ENCODE data around the gene WIZ.
A peak's percentile ranks its signal among the peaks of the same experiment; 100 is the strongest.

WIZ gene

GRCh38 chr19:15448778-15449619, 757 bp downstream of the WIZ start:
- H3K27me3 ChIP-seq (replicated peaks; ENCODE audit: control insufficient read depth, insufficient read depth, low read length) = peaks cover 2% of the 10 kb centered on the region
- DNase-seq (ENCODE audit: low read depth) = no peak
- peak overlapping the region; percentile 76 for H3K9ac ChIP-seq (ENCODE audit: low read length)
- H3K9me3 ChIP-seq (ENCODE audit: control insufficient read depth, low read length) = no peaks in the 10 kb centered on the region
- peak overlapping the region; percentile 81 for H3K4me3 ChIP-seq (ENCODE audit: low read length)
- no peaks in the 10 kb centered on the region for H3K36me3 ChIP-seq (ENCODE audit: control insufficient read depth, insufficient read depth, low read length, severe bottlenecking)
- H3K4me1 ChIP-seq (ENCODE audit: control insufficient read depth, insufficient read depth, low read length) = peaks cover 16% of the 10 kb centered on the region

DNA sequence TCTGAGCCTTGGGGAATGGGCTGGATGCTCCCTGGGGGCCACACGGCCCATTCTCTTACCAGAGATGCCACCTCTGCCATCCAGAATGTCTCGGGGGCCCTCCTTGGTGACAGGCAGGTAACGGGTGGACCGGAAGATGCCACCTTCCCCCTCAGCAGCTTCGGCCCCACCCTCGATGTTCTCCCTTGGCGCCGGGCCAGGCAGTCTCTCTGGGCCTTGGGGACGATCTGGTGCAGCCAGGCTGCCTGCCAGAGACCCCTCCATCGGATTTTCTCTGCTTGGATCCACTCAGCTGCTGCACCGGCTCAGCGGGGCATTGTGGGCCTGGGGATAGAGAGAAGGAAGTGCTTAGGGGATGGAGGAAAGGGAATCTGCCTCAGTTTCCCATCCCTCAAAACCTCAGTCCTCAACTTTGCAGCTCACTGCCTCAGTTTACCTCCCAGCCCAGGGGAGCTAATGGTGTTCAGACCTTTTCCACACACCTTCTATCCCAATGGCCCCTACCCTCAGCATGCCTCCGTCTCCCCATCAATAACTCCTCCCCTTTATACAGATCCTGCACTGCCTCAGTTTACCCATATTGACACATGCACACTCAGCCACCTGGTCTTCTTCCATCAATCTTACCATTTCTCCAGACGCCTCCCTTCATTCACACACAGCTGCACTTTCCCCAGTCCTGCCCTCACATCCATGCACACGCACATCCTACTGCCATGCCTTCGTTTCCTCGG, 1.5 kb downstream of the WIZ start:
- H3K9me3 ChIP-seq (ENCODE audit: control insufficient read depth, low read length) = no peaks in the 10 kb centered on the region
- no peaks in the 10 kb centered on the region for H3K27me3 ChIP-seq (replicated peaks; ENCODE audit: control insufficient read depth, insufficient read depth, low read length)
- H3K36me3 ChIP-seq (ENCODE audit: control insufficient read depth, insufficient read depth, low read length, severe bottlenecking) = no peaks in the 10 kb centered on the region
- DNase-seq (ENCODE audit: low read depth) = no peak
- no peak overlapping the region for H3K9ac ChIP-seq (ENCODE audit: low read length)
- H3K4me1 ChIP-seq (ENCODE audit: control insufficient read depth, insufficient read depth, low read length) = peaks cover 16% of the 10 kb centered on the region
- no peak overlapping the region for H3K4me3 ChIP-seq (ENCODE audit: low read length)

DNA sequence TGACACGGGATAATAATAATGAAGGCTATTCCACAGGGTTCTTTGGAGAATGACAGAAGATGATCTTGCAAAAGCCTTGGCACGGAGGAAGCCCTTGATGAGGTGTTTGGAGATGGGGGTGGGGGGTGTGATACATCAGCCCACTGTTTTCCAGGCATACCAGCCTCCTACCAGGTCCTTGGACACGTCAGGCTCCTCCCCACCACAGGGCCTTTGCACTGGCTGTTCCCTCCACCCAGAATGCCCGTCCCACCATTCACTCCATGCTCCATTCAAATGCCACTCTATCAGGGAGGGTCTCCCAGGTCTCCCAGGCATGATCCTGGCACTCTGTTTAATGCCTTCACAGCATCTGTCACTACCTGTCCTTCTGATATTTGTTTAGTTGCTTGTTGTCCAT, 2.7 kb downstream of the WIZ start:
- Histone ChIP-seq H3K36me3 (ENCODE audit: control insufficient read depth, insufficient read depth, low read length, severe bottlenecking) (no peaks in the 10 kb centered on the region), H3K4me1 (ENCODE audit: control insufficient read depth, insufficient read depth, low read length) (peaks cover 10% of the 10 kb centered on the region), H3K9ac (ENCODE audit: low read length) (no peak overlapping the region), H3K4me3 (ENCODE audit: low read length) (no peak overlapping the region), H3K9me3 (ENCODE audit: control insufficient read depth, low read length) (no peaks in the 10 kb centered on the region), H3K27me3 (replicated peaks; ENCODE audit: control insufficient read depth, insufficient read depth, low read length) (no peaks in the 10 kb centered on the region)
- DNase-seq (ENCODE audit: low read depth) = no peak

GRCh38 chr19:15445807-15446376, 3.9 kb downstream of the WIZ start:
- Histone ChIP-seq H3K36me3 (ENCODE audit: control insufficient read depth, insufficient read depth, low read length, severe bottlenecking) (no peaks in the 10 kb centered on the region), H3K4me3 (ENCODE audit: low read length) (no peak overlapping the region), H3K27me3 (replicated peaks; ENCODE audit: control insufficient read depth, insufficient read depth, low read length) (no peaks in the 10 kb centered on the region), H3K9me3 (ENCODE audit: control insufficient read depth, low read length) (no peaks in the 10 kb centered on the region), H3K4me1 (ENCODE audit: control insufficient read depth, insufficient read depth, low read length) (peaks cover 10% of the 10 kb centered on the region), H3K9ac (ENCODE audit: low read length) (no peak overlapping the region)
- no peak for DNase-seq (ENCODE audit: low read depth)

- Histone ChIP-seq H3K9ac (ENCODE audit: low read length) (no peak overlapping the region), H3K9me3 (ENCODE audit: control insufficient read depth, low read length) (no peaks in the 10 kb centered on the region), H3K4me1 (ENCODE audit: control insufficient read depth, insufficient read depth, low read length) (peaks cover 10% of the 10 kb centered on the region), H3K27me3 (replicated peaks; ENCODE audit: control insufficient read depth, insufficient read depth, low read length) (no peaks in the 10 kb centered on the region), H3K36me3 (ENCODE audit: control insufficient read depth, insufficient read depth, low read length, severe bottlenecking) (no peaks in the 10 kb centered on the region), H3K4me3 (ENCODE audit: low read length) (no peak overlapping the region)
- no peak for DNase-seq (ENCODE audit: low read depth)
These were observed 4.5 kb downstream of the WIZ start for GRCh38 chr19:15445227-15445605.

- no peak for DNase-seq (ENCODE audit: low read depth)
- no peaks in the 10 kb centered on the region for H3K27me3 ChIP-seq (replicated peaks; ENCODE audit: control insufficient read depth, insufficient read depth, low read length)
These were observed 5.1 kb downstream of the WIZ start for GRCh38 chr19:15444505-15445226.

DNA sequence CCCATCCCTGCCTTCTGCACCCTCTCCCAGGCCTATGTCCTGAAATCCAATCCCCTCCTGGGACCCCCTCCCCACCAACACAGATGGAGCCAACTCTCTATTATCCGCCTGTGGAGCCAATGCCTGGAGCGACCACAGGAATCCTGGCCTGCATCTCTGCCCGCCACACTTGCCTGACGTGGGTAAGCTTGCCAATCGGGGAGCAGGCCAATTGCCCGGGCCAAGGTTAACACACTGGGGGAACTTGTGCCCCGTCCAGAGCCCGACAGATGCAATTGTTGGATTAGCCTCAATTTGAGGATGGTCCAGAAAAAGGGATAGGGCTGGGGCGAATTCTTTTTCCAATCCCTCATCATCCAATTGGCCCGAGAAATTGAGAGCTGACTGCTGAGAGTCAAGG, 5.9 kb downstream of the WIZ start:
- Histone ChIP-seq H3K4me3 (ENCODE audit: low read length) (no peak overlapping the region), H3K9ac (ENCODE audit: low read length) (no peak overlapping the region), H3K36me3 (ENCODE audit: control insufficient read depth, insufficient read depth, low read length, severe bottlenecking) (no peaks in the 10 kb centered on the region), H3K27me3 (replicated peaks; ENCODE audit: control insufficient read depth, insufficient read depth, low read length) (no peaks in the 10 kb centered on the region), H3K4me1 (ENCODE audit: control insufficient read depth, insufficient read depth, low read length) (peaks cover 6% of the 10 kb centered on the region), H3K9me3 (ENCODE audit: control insufficient read depth, low read length) (no peaks in the 10 kb centered on the region)
- no peak for DNase-seq (ENCODE audit: low read depth)

More at GRCh38 chr19:15444505-15445226, 5.1 kb downstream of the WIZ start:
- H3K9ac ChIP-seq (ENCODE audit: low read length) = no peak overlapping the region
- no peak overlapping the region for H3K4me3 ChIP-seq (ENCODE audit: low read length)
- H3K36me3 ChIP-seq (ENCODE audit: control insufficient read depth, insufficient read depth, low read length, severe bottlenecking) = no peaks in the 10 kb centered on the region
- H3K4me1 ChIP-seq (ENCODE audit: control insufficient read depth, insufficient read depth, low read length) = peaks cover 10% of the 10 kb centered on the region
- no peaks in the 10 kb centered on the region for H3K9me3 ChIP-seq (ENCODE audit: control insufficient read depth, low read length)

- Histone ChIP-seq H3K4me1 (ENCODE audit: control insufficient read depth, insufficient read depth, low read length) (peaks cover 7% of the 10 kb centered on the region), H3K27me3 (replicated peaks; ENCODE audit: control insufficient read depth, insufficient read depth, low read length) (no peaks in the 10 kb centered on the region), H3K4me3 (ENCODE audit: low read length) (no peak overlapping the region), H3K9me3 (ENCODE audit: control insufficient read depth, low read length) (no peaks in the 10 kb centered on the region), H3K9ac (ENCODE audit: low read length) (no peak overlapping the region), H3K36me3 (ENCODE audit: control insufficient read depth, insufficient read depth, low read length, severe bottlenecking) (no peaks in the 10 kb centered on the region)
- no peak for DNase-seq (ENCODE audit: low read depth)
These were observed 6.4 kb downstream of the WIZ start for GRCh38 chr19:15443325-15443724.

DNA sequence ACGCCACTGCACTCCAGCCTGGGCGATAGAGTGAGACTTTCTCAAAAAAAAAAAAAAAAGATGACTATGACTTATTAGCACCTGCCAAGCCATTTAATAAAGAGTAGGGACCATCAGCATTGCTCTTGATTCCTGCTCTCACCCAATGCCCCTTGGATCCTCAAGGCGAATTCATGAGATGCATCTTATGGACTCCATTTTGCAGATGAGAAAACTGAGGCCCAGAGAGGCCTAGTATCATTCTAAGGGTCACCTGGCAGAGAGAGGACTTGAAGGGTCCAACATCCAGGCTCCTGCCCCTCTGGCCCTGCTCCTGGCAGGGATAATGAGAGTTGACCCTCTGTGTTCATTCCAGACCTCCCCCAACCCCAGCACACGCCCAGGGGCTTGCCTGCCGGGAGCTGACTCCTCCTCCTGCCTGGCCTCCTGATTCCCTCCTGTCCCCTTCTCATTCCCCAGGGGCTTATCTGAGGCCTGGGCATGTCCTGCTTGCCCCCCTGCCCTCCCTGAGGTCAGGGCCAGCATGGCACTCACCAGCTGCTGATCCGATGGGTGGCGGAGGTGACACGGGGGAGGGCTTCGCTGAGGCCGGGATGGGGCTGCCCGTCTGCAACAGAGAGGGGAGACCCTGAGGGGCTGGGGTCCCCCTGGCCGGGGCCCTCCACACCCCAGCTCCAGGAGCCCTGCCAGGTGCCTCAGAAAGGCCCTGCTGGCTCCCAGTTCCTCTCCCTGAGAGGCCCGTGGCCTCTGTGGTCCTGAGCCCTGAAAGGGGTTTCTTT, 7.4 kb downstream of the WIZ start:
- H3K27me3 ChIP-seq (replicated peaks; ENCODE audit: control insufficient read depth, insufficient read depth, low read length) = no peaks in the 10 kb centered on the region
- no peak overlapping the region for H3K4me3 ChIP-seq (ENCODE audit: low read length)
- H3K4me1 ChIP-seq (ENCODE audit: control insufficient read depth, insufficient read depth, low read length) = peaks cover 17% of the 10 kb centered on the region
- no peaks in the 10 kb centered on the region for H3K36me3 ChIP-seq (ENCODE audit: control insufficient read depth, insufficient read depth, low read length, severe bottlenecking)
- no peaks in the 10 kb centered on the region for H3K9me3 ChIP-seq (ENCODE audit: control insufficient read depth, low read length)
- no peak overlapping the region for H3K9ac ChIP-seq (ENCODE audit: low read length)
- no peak for DNase-seq (ENCODE audit: low read depth)

- Histone ChIP-seq H3K27me3 (replicated peaks; ENCODE audit: control insufficient read depth, insufficient read depth, low read length) (no peaks in the 10 kb centered on the region), H3K9ac (ENCODE audit: low read length) (no peak overlapping the region), H3K36me3 (ENCODE audit: control insufficient read depth, insufficient read depth, low read length, severe bottlenecking) (no peaks in the 10 kb centered on the region), H3K4me3 (ENCODE audit: low read length) (no peak overlapping the region), H3K4me1 (ENCODE audit: control insufficient read depth, insufficient read depth, low read length) (peaks cover 20% of the 10 kb centered on the region), H3K9me3 (ENCODE audit: control insufficient read depth, low read length) (no peaks in the 10 kb centered on the region)
- DNase-seq (ENCODE audit: low read depth) = no peak
These were observed 8.4 kb downstream of the WIZ start for GRCh38 chr19:15441317-15441716.

Measured in adipocyte (in vitro differentiated cells).